OCI-LY1 (cell line): ENCODE measurements around the gene RASSF4.

Source experiments
- H2AFZ ChIP-seq: fragments of 200-600 bp; sonication (generic), shearing (Covaris generic); 2 replicates; pipeline ENCODE4 v1.6.0; 2014; ENCODE audit warnings: antibody characterized with exemption, mild to moderate bottlenecking, low read length
- H3F3A ChIP-seq: fragments of 200-600 bp; sonication (generic), shearing (Covaris generic); 2 replicates; pipeline ENCODE4 v1.6.0; 2014; ENCODE audit warnings: mild to moderate bottlenecking, antibody characterized with exemption, low read length, moderate library complexity; ENCODE audit not compliant: insufficient read depth
- H3K27ac ChIP-seq: fragments of 200-600 bp; sonication (generic); 2 replicates; pipeline ENCODE4 v1.5.1; 2014; ENCODE audit warnings: low read length, mixed run types, mild to moderate bottlenecking, low read depth; ENCODE audit not compliant: poor library complexity, severe bottlenecking
- H3K27me3 ChIP-seq: fragments of 200-600 bp; sonication (generic); 2 replicates; pipeline ENCODE4 v1.6.0; 2014; ENCODE audit warnings: antibody characterized with exemption, mild to moderate bottlenecking, low read length, moderate library complexity; ENCODE audit not compliant: insufficient read depth
- H3K36me3 ChIP-seq: fragments of 200-600 bp; sonication (generic); 2 replicates; pipeline ENCODE4 v1.6.1; 2014; ENCODE audit warnings: mild to moderate bottlenecking, antibody characterized with exemption, low read length, moderate library complexity, mixed read lengths; ENCODE audit not compliant: insufficient read depth
- H3K4me1 ChIP-seq: fragments of 200-600 bp; sonication (generic); 2 replicates; pipeline ENCODE4 v1.5.1; 2014; ENCODE audit warnings: mild to moderate bottlenecking, low read length, moderate library complexity; ENCODE audit not compliant: insufficient read depth, severe bottlenecking
- H3K4me2 ChIP-seq: fragments of 200-600 bp; sonication (generic), shearing (Covaris generic); 2 replicates; pipeline ENCODE4 v1.6.1; 2014; ENCODE audit warnings: low read length
- H3K4me3 ChIP-seq: fragments of 200-600 bp; sonication (generic); 2 replicates; pipeline ENCODE4 v1.5.1; 2014; ENCODE audit warnings: low read length, low read depth, mild to moderate bottlenecking, mixed read lengths; ENCODE audit not compliant: poor library complexity, severe bottlenecking
- H3K79me2 ChIP-seq: fragments of 200-600 bp; shearing (Covaris generic); 2 replicates; pipeline ENCODE4 v1.6.1; 2016; ENCODE audit warnings: mixed run types, low read length, mixed read lengths; ENCODE audit not compliant: insufficient read depth
- H3K9ac ChIP-seq: fragments of 200-600 bp; sonication (generic), shearing (Covaris generic); 2 replicates; pipeline ENCODE4 v1.6.1; 2014; ENCODE audit warnings: mild to moderate bottlenecking, low read length, mixed read lengths
- H3K9me2 ChIP-seq: fragments of 200-600 bp; sonication (generic), shearing (Covaris generic); 2 replicates; pipeline ENCODE4 v1.6.1; 2014; ENCODE audit warnings: low read depth, mild to moderate bottlenecking, low read length, mixed read lengths
- H3K9me3 ChIP-seq: fragments of 200-600 bp; shearing (Covaris generic); 2 replicates; pipeline ENCODE4 v1.6.1; 2014; ENCODE audit warnings: low read length, mixed read lengths
- H4K20me1 ChIP-seq: fragments of 200-600 bp; sonication (generic), shearing (Covaris generic); 2 replicates; pipeline ENCODE4 v1.6.0; 2016; ENCODE audit warnings: mild to moderate bottlenecking, low read length; ENCODE audit not compliant: insufficient read depth
- CTCF ChIP-seq: fragments of 200-600 bp; sonication (generic), shearing (Covaris generic); IDR thresholded peaks from 2 replicates; pipeline ENCODE4 v1.5.1; 2017; ENCODE audit warnings: mild to moderate bottlenecking, antibody characterized with exemption, low read length, moderate library complexity, mixed read lengths
- EZH2 ChIP-seq: fragments of 200-600 bp; sonication (generic), shearing (Covaris generic); IDR thresholded peaks from 2 replicates; pipeline ENCODE4 v1.8.0; 2017; ENCODE audit warnings: borderline replicate concordance, mixed run types, mild to moderate bottlenecking, antibody characterized with exemption, low read length, moderate library complexity, mixed read lengths

RASSF4 gene

DNA sequence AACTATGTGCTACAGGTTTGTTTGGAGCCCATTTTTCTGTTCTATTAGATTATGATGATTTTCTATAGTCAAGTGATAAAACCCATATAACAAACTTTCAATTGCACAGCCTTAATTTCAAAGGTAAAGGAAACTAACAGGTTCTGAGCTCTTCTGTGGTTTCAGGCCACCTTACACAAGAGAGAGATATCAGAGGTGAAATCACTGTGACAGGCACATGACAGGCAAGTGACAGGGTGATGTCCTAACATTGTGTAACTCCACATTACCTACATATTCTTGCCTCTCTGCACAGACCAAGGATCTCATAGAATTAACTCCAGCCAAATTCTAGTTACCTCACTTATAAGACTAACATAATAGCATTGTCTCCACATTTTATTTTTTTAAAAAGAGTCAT is 76.1 kb downstream of the RASSF4 start:
- TF ChIP-seq EZH2 = no peak
- TF ChIP-seq CTCF = no peak
- H3K9me2 ChIP-seq = no peaks in the 10 kb centered on the region
- no peaks in the 10 kb centered on the region for H3K27me3 ChIP-seq
- H2AFZ ChIP-seq = no peak overlapping the region
- no peaks in the 10 kb centered on the region for H3K36me3 ChIP-seq
- no peak overlapping the region for H3K27ac ChIP-seq
- H3K4me1 ChIP-seq = no peaks in the 10 kb centered on the region
- no peak overlapping the region for H3K4me3 ChIP-seq
- no peak overlapping the region for H3K9ac ChIP-seq
- H3F3A ChIP-seq = no peaks in the 10 kb centered on the region
- H3K79me2 ChIP-seq = no peaks in the 10 kb centered on the region
- H3K4me2 ChIP-seq = no peak overlapping the region
- H3K9me3 ChIP-seq = no peaks in the 10 kb centered on the region
- no peaks in the 10 kb centered on the region for H4K20me1 ChIP-seq

DNA sequence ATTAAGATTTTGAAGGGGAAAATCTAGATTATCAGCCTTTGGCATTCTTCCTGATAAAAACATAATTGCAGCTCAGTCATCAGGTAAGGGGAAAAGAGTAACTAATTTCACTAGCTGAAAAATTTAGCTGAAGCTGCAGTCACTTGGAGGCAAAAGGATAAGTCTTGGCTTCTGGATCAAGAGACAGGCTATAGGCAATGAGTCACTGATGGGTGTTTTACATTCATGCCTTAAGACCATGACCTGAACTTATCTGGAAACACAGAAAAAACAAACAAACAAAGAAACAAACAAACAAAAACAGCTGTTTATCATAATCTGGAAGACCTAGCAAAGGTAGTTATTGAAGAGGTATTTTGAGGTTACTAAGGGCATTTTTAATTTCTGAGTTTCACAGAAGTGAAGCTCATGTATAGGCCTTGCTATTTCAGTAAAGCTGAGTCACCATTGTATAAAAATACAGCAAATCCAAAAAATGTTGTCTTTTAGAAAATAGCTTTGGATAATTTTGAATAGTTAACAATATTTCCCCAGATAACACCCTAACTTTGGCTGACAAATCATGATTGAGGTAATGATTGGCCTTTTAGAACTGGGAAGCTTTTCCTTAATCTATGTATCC is 81.4 kb downstream of the RASSF4 start:
- H3K4me2 ChIP-seq = no peak overlapping the region
- H3K27ac ChIP-seq = no peak overlapping the region
- H3K9me3 ChIP-seq = no peaks in the 10 kb centered on the region
- no peak overlapping the region for H3K9ac ChIP-seq
- no peaks in the 10 kb centered on the region for H4K20me1 ChIP-seq
- H3F3A ChIP-seq = no peaks in the 10 kb centered on the region
- no peaks in the 10 kb centered on the region for H3K79me2 ChIP-seq
- H3K27me3 ChIP-seq = no peaks in the 10 kb centered on the region
- H3K4me1 ChIP-seq = no peaks in the 10 kb centered on the region
- no peak overlapping the region for H2AFZ ChIP-seq
- H3K9me2 ChIP-seq = no peaks in the 10 kb centered on the region
- H3K36me3 ChIP-seq = no peaks in the 10 kb centered on the region
- no peak overlapping the region for H3K4me3 ChIP-seq
- TF ChIP-seq CTCF = no peak
- no peak for TF ChIP-seq EZH2

DNA sequence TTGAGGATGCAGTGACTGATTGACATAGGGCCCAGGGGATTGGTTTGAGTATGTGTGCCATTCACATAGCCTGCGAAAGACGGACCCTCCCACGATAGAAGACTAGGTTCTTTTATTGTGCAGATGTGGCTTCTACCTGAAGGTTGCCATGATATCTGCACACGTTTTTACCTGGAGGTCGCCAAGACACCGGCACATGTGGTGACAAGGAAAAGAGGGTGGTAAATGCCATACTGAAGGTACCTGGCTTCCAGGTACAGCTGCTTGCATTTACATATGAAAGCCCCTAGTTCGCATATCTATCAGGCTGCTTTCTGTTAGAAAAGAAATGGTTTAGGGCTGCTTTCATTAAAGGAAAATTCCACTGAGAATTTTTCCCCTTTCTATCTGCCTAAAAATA is 84.7 kb downstream of the RASSF4 start:
- no peak overlapping the region for H3K4me3 ChIP-seq
- no peaks in the 10 kb centered on the region for H3K9me2 ChIP-seq
- H4K20me1 ChIP-seq = no peaks in the 10 kb centered on the region

More for the DNA sequence above, 84.7 kb downstream of the RASSF4 start:
- Histone ChIP-seq H3K4me1 (no peaks in the 10 kb centered on the region), H3K79me2 (no peaks in the 10 kb centered on the region), H3K27ac (no peak overlapping the region), H3F3A (no peaks in the 10 kb centered on the region), H3K27me3 (no peaks in the 10 kb centered on the region), H3K9ac (no peak overlapping the region), H3K4me2 (no peak overlapping the region), H3K36me3 (no peaks in the 10 kb centered on the region), H2AFZ (no peak overlapping the region), H3K9me3 (no peaks in the 10 kb centered on the region)
- TF ChIP-seq EZH2 (no peak), CTCF (no peak)
